K562 (cell line): ENCODE results near the gene PRKAG2.

Source experiments
- CAMTA2 ChIP-seq: fragments of 250-450 bp; sonication (Bioruptor Pico); conservative IDR thresholded peaks from 2 replicates; pipeline ENCODE4 v1.5.1; 2022
- HCFC1 ChIP-seq: IDR thresholded peaks from 2 replicates; pipeline ENCODE4 v1.6.1; 2012; ENCODE audit warnings: low read depth, low read length, improper control_type of control experiment
- HDAC2 ChIP-seq: fragments of 450-650 bp; IDR thresholded peaks from 2 replicates; pipeline ENCODE4 v1.6.1; 2016; ENCODE audit warnings: mild to moderate bottlenecking
- MLX ChIP-seq, 2 experiments: fragments of 450-650 bp in 1 of 2; sonication (generic) in 1 of 2; formaldehyde crosslinking; conservative IDR thresholded peaks; 2 replicates each; pipeline versions ENCODE4 v1.4.0 to v1.8.1; 2020 to 2022; ENCODE audit warnings: mild to moderate bottlenecking in 1 of 2, missing genetic modification reagents in 1 of 2
- SMAD4 ChIP-seq: fragments of 250-450 bp; sonication (Bioruptor Pico); conservative IDR thresholded peaks from 2 replicates; pipeline ENCODE4 v1.8.0; 2021; ENCODE audit warnings: inconsistent platforms, mild to moderate bottlenecking, moderate library complexity
- SRSF1 ChIP-seq: fragments of 200-400 bp; formaldehyde crosslinking; IDR thresholded peaks from 2 replicates; pipeline ENCODE4 v1.6.1; 2017; ENCODE audit warnings: mild to moderate bottlenecking, low read depth, low read length, moderate library complexity
- TOE1 ChIP-seq, 2 experiments: fragments of 450-650 bp in 1 of 2; sonication (generic) in 1 of 2; formaldehyde crosslinking in 1 of 2; IDR thresholded peaks; 2 replicates each; pipeline versions ENCODE4 v1.7.1 to v1.8.0; 2016 to 2022; ENCODE audit warnings: borderline replicate concordance in 2 of 2, mild to moderate bottlenecking in 2 of 2, antibody characterized with exemption in 1 of 2, inconsistent platforms in 1 of 2, low read depth in 1 of 2, missing genetic modification reagents in 1 of 2, moderate library complexity in 1 of 2
- USF2 ChIP-seq: sonication (generic); formaldehyde crosslinking; IDR thresholded peaks from 2 replicates; pipeline ENCODE4 v1.5.0; 2020; ENCODE audit warnings: missing genetic modification reagents
- ZFP36 ChIP-seq: fragments of 150-350 bp; IDR thresholded peaks from 2 replicates; pipeline ENCODE4 v1.6.1; 2018; ENCODE audit warnings: low read length, low read depth; ENCODE audit not compliant: partially characterized antibody
- TF ChIP-seq, protein P1 (sequence below), 3 experiments: IDR thresholded peaks in 2 of 3; conservative IDR thresholded peaks in 1 of 3; 2 replicates each; pipeline ENCODE4 v1.5.1; 2011 to 2012; ENCODE audit warnings: low read length in 3 of 3, mild to moderate bottlenecking in 3 of 3, control low read depth in 2 of 3, improper control_type of control experiment in 1 of 3, inconsistent platforms in 1 of 3, low read depth in 1 of 3, mixed read lengths in 1 of 3, moderate library complexity in 1 of 3; ENCODE audit not compliant: insufficient read depth in 2 of 3
- TF ChIP-seq, protein P2 (sequence below): sonication (generic); formaldehyde crosslinking; IDR thresholded peaks from 2 replicates; pipeline ENCODE4 v1.8.1; 2023; ENCODE audit warnings: mild to moderate bottlenecking, missing genetic modification reagents

GRCh38 chr7:151575410-151575809 lies 301.5 kb downstream of the PRKAG2 start:
- no peak for TF ChIP-seq SRSF1
- no peak for TF ChIP-seq USF2
- no peak for TF ChIP-seq SMAD4 (CRISPR knock-in tag)
- no peak for TF ChIP-seq HDAC2
- TF ChIP-seq, protein P1, sequence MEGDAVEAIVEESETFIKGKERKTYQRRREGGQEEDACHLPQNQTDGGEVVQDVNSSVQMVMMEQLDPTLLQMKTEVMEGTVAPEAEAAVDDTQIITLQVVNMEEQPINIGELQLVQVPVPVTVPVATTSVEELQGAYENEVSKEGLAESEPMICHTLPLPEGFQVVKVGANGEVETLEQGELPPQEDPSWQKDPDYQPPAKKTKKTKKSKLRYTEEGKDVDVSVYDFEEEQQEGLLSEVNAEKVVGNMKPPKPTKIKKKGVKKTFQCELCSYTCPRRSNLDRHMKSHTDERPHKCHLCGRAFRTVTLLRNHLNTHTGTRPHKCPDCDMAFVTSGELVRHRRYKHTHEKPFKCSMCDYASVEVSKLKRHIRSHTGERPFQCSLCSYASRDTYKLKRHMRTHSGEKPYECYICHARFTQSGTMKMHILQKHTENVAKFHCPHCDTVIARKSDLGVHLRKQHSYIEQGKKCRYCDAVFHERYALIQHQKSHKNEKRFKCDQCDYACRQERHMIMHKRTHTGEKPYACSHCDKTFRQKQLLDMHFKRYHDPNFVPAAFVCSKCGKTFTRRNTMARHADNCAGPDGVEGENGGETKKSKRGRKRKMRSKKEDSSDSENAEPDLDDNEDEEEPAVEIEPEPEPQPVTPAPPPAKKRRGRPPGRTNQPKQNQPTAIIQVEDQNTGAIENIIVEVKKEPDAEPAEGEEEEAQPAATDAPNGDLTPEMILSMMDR (IDR thresholded peaks at IDR 0.05 in 2 of 3, conservative IDR thresholded peaks at IDR 0.05 in 1 of 3; ENCODE audit: insufficient read depth in 2 of 3, low read depth in 1 of 3, low read length in 3 of 3), result no peak
- TF ChIP-seq, protein P2, sequence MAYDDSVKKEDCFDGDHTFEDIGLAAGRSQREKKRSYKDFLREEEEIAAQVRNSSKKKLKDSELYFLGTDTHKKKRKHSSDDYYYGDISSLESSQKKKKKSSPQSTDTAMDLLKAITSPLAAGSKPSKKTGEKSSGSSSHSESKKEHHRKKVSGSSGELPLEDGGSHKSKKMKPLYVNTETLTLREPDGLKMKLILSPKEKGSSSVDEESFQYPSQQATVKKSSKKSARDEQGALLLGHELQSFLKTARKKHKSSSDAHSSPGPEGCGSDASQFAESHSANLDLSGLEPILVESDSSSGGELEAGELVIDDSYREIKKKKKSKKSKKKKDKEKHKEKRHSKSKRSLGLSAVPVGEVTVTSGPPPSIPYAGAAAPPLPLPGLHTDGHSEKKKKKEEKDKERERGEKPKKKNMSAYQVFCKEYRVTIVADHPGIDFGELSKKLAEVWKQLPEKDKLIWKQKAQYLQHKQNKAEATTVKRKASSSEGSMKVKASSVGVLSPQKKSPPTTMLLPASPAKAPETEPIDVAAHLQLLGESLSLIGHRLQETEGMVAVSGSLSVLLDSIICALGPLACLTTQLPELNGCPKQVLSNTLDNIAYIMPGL, result no peak
- TF ChIP-seq HCFC1, result no peak
- no peak for TF ChIP-seq ZFP36
- no peak for TF ChIP-seq MLX (CRISPR knock-in tag; conservative IDR thresholded peaks at IDR 0.05)
- no peak for TF ChIP-seq TOE1 (IDR thresholded peaks at IDR 0.05; ENCODE audit: borderline replicate concordance)
- TF ChIP-seq TOE1 (CRISPR knock-in tag; IDR thresholded peaks at IDR 0.05; ENCODE audit: borderline replicate concordance, low read depth), result no peak
- no peak for TF ChIP-seq CAMTA2 (CRISPR knock-in tag)
